ENCODE results near the gene AK1.

The AK1 gene

GRCh38 chr9:127832248-127832647 lies 45.2 kb downstream of the AK1 start:
- Histone ChIP-seq H3K4me2 (ENCODE audit: low read depth, low read length, poor library complexity, severe bottlenecking) (no peak overlapping the region), H3K9me2 (replicated peaks; ENCODE audit: low read depth, low read length) (no peaks in the 10 kb centered on the region), H3K27me3 (ENCODE audit: insufficient read depth, low read length, poor library complexity, severe bottlenecking) (no peaks in the 10 kb centered on the region), H3K4me3 (ENCODE audit: low read length, poor library complexity, severe bottlenecking) (no peak overlapping the region), H4K20me1 (ENCODE audit: insufficient read depth, low read length, poor library complexity, severe bottlenecking) (no peaks in the 10 kb centered on the region), H3K79me2 (ENCODE audit: insufficient read depth, low read length) (no peaks in the 10 kb centered on the region), H3K9me3 (ENCODE audit: insufficient read depth, low read depth, low read length) (no peaks in the 10 kb centered on the region), H2AFZ (ENCODE audit: low read length) (no peak overlapping the region), H3K9ac (ENCODE audit: low read depth, low read length, poor library complexity, severe bottlenecking) (no peak overlapping the region), H3K36me3 (ENCODE audit: insufficient read depth, low read length) (no peaks in the 10 kb centered on the region), H3K4me1 (ENCODE audit: insufficient read depth, low read length, poor library complexity, severe bottlenecking) (peaks cover 11% of the 10 kb centered on the region), H3F3A (ENCODE audit: low read depth) (no peaks in the 10 kb centered on the region)
- TF ChIP-seq EZH2phosphoT487 (IDR thresholded peaks at IDR 0.05; ENCODE audit: borderline replicate concordance) (no peak), CTCF (conservative IDR thresholded peaks at IDR 0.05; ENCODE audit: low read length) (no peak)

GRCh38 chr9:127829205-127829906 lies 48.1 kb downstream of the AK1 start:
- Histone ChIP-seq H3K4me3 (ENCODE audit: low read length, poor library complexity, severe bottlenecking) (no peak overlapping the region), H3K4me1 (ENCODE audit: insufficient read depth, low read length, poor library complexity, severe bottlenecking) (peaks cover 10% of the 10 kb centered on the region), H3K4me2 (ENCODE audit: low read depth, low read length, poor library complexity, severe bottlenecking) (no peak overlapping the region), H3K27me3 (ENCODE audit: insufficient read depth, low read length, poor library complexity, severe bottlenecking) (no peaks in the 10 kb centered on the region), H3K9ac (ENCODE audit: low read depth, low read length, poor library complexity, severe bottlenecking) (no peak overlapping the region), H3K79me2 (ENCODE audit: insufficient read depth, low read length) (no peaks in the 10 kb centered on the region), H3F3A (ENCODE audit: low read depth) (no peaks in the 10 kb centered on the region), H3K9me3 (ENCODE audit: insufficient read depth, low read depth, low read length) (no peaks in the 10 kb centered on the region), H3K36me3 (ENCODE audit: insufficient read depth, low read length) (no peaks in the 10 kb centered on the region), H4K20me1 (ENCODE audit: insufficient read depth, low read length, poor library complexity, severe bottlenecking) (no peaks in the 10 kb centered on the region), H3K9me2 (replicated peaks; ENCODE audit: low read depth, low read length) (no peaks in the 10 kb centered on the region), H2AFZ (ENCODE audit: low read length) (no peak overlapping the region)
- TF ChIP-seq EZH2phosphoT487 (IDR thresholded peaks at IDR 0.05; ENCODE audit: borderline replicate concordance) (no peak), CTCF (conservative IDR thresholded peaks at IDR 0.05; ENCODE audit: low read length) (no peak)

- Histone ChIP-seq H3K4me2 (ENCODE audit: low read depth, low read length, poor library complexity, severe bottlenecking) (no peak overlapping the region), H3K9me2 (replicated peaks; ENCODE audit: low read depth, low read length) (no peaks in the 10 kb centered on the region), H2AFZ (ENCODE audit: low read length) (no peak overlapping the region), H3K4me3 (ENCODE audit: low read length, poor library complexity, severe bottlenecking) (no peak overlapping the region), H3K4me1 (ENCODE audit: insufficient read depth, low read length, poor library complexity, severe bottlenecking) (peaks cover 10% of the 10 kb centered on the region), H3K27me3 (ENCODE audit: insufficient read depth, low read length, poor library complexity, severe bottlenecking) (no peaks in the 10 kb centered on the region), H3K36me3 (ENCODE audit: insufficient read depth, low read length) (no peaks in the 10 kb centered on the region), H3K9me3 (ENCODE audit: insufficient read depth, low read depth, low read length) (no peaks in the 10 kb centered on the region), H3K79me2 (ENCODE audit: insufficient read depth, low read length) (no peaks in the 10 kb centered on the region), H3F3A (ENCODE audit: low read depth) (no peaks in the 10 kb centered on the region), H3K9ac (ENCODE audit: low read depth, low read length, poor library complexity, severe bottlenecking) (no peak overlapping the region), H4K20me1 (ENCODE audit: insufficient read depth, low read length, poor library complexity, severe bottlenecking) (no peaks in the 10 kb centered on the region)
- no peak for TF ChIP-seq CTCF (conservative IDR thresholded peaks at IDR 0.05; ENCODE audit: low read length)
- TF ChIP-seq EZH2phosphoT487 (IDR thresholded peaks at IDR 0.05; ENCODE audit: borderline replicate concordance) = no peak
These were observed 49.0 kb downstream of the AK1 start for GRCh38 chr9:127828262-127829031.

Data from Loucy (cell line).